ENCODE measurements around the gene BARHL1. TPM values are rescaled to one million over a fixed set of nuclear protein-coding genes. Genes with fewer than 3 reads are reported as not detected.
A peak's percentile ranks its signal among the peaks of the same experiment; 100 is the strongest.

Gene BARHL1
- total RNA-seq, 1 experiment from 2014 or later = not detected

- Histone ChIP-seq H3K23ac (ENCODE audit: insufficient read length, low read depth, low read length) (no peak overlapping the region), H2AFZ (ENCODE audit: low read length) (no peak overlapping the region), H3K27ac (ENCODE audit: insufficient read length, low read depth, low read length) (no peak overlapping the region), H2BK12ac (ENCODE audit: insufficient read length, low read depth, low read length) (no peak overlapping the region), H3K4ac (ENCODE audit: low read depth, low read length) (no peak overlapping the region), H4K91ac (ENCODE audit: insufficient read length, low read depth, low read length) (no peak overlapping the region), H3K27me3 (ENCODE audit: insufficient read depth, low read length) (no peaks in the 10 kb centered on the region), H2AK5ac (ENCODE audit: insufficient read length, low read length) (no peak overlapping the region), H4K20me1 (ENCODE audit: control insufficient read depth, insufficient read depth, insufficient read length) (no peaks in the 10 kb centered on the region), H3K79me1 (ENCODE audit: insufficient read depth, low read depth, low read length, poor library complexity, severe bottlenecking) (no peaks in the 10 kb centered on the region), H3K18ac (ENCODE audit: insufficient read length, low read depth, low read length) (no peak overlapping the region), H4K5ac (ENCODE audit: insufficient read length, low read depth, low read length) (no peak overlapping the region), H3K9ac (ENCODE audit: extremely low read depth, insufficient read length, low read length) (no peak overlapping the region), H4K8ac (replicated peaks; ENCODE audit: insufficient read length, low read depth, low read length) (no peak overlapping the region), H3K4me1 (ENCODE audit: insufficient read depth, low read length) (no peaks in the 10 kb centered on the region), H2BK20ac (ENCODE audit: low read depth, low read length, poor library complexity, severe bottlenecking) (no peak overlapping the region), H2BK15ac (ENCODE audit: low read depth, low read length) (no peak overlapping the region), H3K56ac (ENCODE audit: insufficient read length, low read depth, low read length) (no peak overlapping the region), H3K4me2 (ENCODE audit: insufficient read depth, insufficient read length, low read length) (peak overlapping the region; percentile 83), H2BK120ac (ENCODE audit: low read depth, low read length, poor library complexity, severe bottlenecking) (no peak overlapping the region), H3K14ac (ENCODE audit: insufficient read depth, low read length) (no peak overlapping the region; the same call in 1 of the 2 replicates), H3K23me2 (ENCODE audit: insufficient read length, low read depth, low read length, poor library complexity, severe bottlenecking) (peaks cover 8% of the 10 kb centered on the region), H3K79me2 (ENCODE audit: insufficient read depth, low read length) (no peaks in the 10 kb centered on the region), H3T11ph (ENCODE audit: low read length) (no peak overlapping the region), H2BK5ac (ENCODE audit: insufficient read length, low read length) (no peak overlapping the region), H3K9me3 (ENCODE audit: control insufficient read depth, low read depth, low read length) (no peaks in the 10 kb centered on the region)
- peak overlapping the region; percentile 58 to 80 for H3K4me3 Mint-ChIP-seq
- peaks cover 5% of the 10 kb centered on the region for H3K27me3 Mint-ChIP-seq (ENCODE audit: low read depth)
- TF ChIP-seq, protein P1, sequence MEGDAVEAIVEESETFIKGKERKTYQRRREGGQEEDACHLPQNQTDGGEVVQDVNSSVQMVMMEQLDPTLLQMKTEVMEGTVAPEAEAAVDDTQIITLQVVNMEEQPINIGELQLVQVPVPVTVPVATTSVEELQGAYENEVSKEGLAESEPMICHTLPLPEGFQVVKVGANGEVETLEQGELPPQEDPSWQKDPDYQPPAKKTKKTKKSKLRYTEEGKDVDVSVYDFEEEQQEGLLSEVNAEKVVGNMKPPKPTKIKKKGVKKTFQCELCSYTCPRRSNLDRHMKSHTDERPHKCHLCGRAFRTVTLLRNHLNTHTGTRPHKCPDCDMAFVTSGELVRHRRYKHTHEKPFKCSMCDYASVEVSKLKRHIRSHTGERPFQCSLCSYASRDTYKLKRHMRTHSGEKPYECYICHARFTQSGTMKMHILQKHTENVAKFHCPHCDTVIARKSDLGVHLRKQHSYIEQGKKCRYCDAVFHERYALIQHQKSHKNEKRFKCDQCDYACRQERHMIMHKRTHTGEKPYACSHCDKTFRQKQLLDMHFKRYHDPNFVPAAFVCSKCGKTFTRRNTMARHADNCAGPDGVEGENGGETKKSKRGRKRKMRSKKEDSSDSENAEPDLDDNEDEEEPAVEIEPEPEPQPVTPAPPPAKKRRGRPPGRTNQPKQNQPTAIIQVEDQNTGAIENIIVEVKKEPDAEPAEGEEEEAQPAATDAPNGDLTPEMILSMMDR (conservative IDR thresholded peaks at IDR 0.05) = peak; percentile 85
- peaks cover 27 to 46% of the 10 kb centered on the region in 2 experiments for H3K4me1 Mint-ChIP-seq
- peak; percentile 74 for DNase-seq
- no peak overlapping the region for H3K27ac Mint-ChIP-seq
- no peaks in the 10 kb centered on the region for H3K9me3 Mint-ChIP-seq
- no CpG with 5 or more reads among the region's 27 CpGs for whole genome bisulfite sequencing (ENCODE audit: extremely low coverage, insufficient read length, low lambda C conversion rate)
- H3K36me3 Mint-ChIP-seq (ENCODE audit: insufficient read depth in 1 of 3, low read depth in 3 of 3) = no peaks in the 10 kb centered on the region
Observed at GRCh38 chr9:132546148-132547051, 36.0 kb upstream of the BARHL1 start.
